ENCODE data around the gene ARHGAP11B.
"Not testable (repeated sequence)": the region's sequence is repeated elsewhere in the genome, so short reads cannot be mapped to it uniquely, and the experiment has no call there.

ARHGAP11B gene

GRCh38 chr15:30625436-30626193 is at the start of gene ARHGAP11B:
ARHGAP11B (plus strand) TSS chr15:30626128.
- POLR2A ChIA-PET; H3K27me3 ChIP-seq (replicated peaks in 2 of 5; ENCODE audit: control insufficient read depth in 4 of 5, insufficient read depth in 5 of 5, low read length in 4 of 5); CTCF ChIA-PET; H3K9me3 ChIP-seq (ENCODE audit: control extremely low read depth in 1 of 5, control insufficient read depth in 4 of 5, insufficient read depth in 2 of 5, low read depth in 1 of 5, low read length in 4 of 5); H3K4me1 ChIP-seq (ENCODE audit: control extremely low read depth in 1 of 4, control insufficient read depth in 4 of 4, insufficient read depth in 4 of 4, low read length in 3 of 4); H3K36me3 ChIP-seq (ENCODE audit: control insufficient read depth in 4 of 4, insufficient read depth in 4 of 4, low read length in 3 of 4): not testable (repeated sequence)
- H3K4me3 ChIP-seq (ENCODE audit: control insufficient read depth in 1 of 7, extremely low read depth in 1 of 7, insufficient read depth in 4 of 7, low read depth in 2 of 7, low read length in 6 of 7), result peak within 1 kb of the TSS; percentile 62 to 95 (median 86)
- 0% methylated on average over 17 of the region's 35 CpGs for WGBS (ENCODE audit: insufficient coverage)
- DNase-seq, result peak; percentile 97 to 98 (median 97)
- peak within 1 kb of the TSS; percentile 92 to 97 for H3K27ac ChIP-seq (ENCODE audit: insufficient read depth in 1 of 2, low read depth in 1 of 2, low read length in 2 of 2, poor library complexity in 1 of 2, severe bottlenecking in 2 of 2)

- POLR2A ChIA-PET; CTCF ChIA-PET; H3K4me1 ChIP-seq (ENCODE audit: control extremely low read depth in 1 of 4, control insufficient read depth in 4 of 4, insufficient read depth in 4 of 4, low read length in 3 of 4); H3K27me3 ChIP-seq (replicated peaks in 2 of 5; ENCODE audit: control insufficient read depth in 4 of 5, insufficient read depth in 5 of 5, low read length in 4 of 5); DNase-seq; H3K4me3 ChIP-seq (ENCODE audit: control insufficient read depth in 1 of 7, extremely low read depth in 1 of 7, insufficient read depth in 4 of 7, low read depth in 2 of 7, low read length in 6 of 7); H3K36me3 ChIP-seq (ENCODE audit: control insufficient read depth in 4 of 4, insufficient read depth in 4 of 4, low read length in 3 of 4); H3K27ac ChIP-seq (ENCODE audit: insufficient read depth in 1 of 2, low read depth in 1 of 2, low read length in 2 of 2, poor library complexity in 1 of 2, severe bottlenecking in 2 of 2); H3K9me3 ChIP-seq (ENCODE audit: control extremely low read depth in 1 of 5, control insufficient read depth in 4 of 5, insufficient read depth in 2 of 5, low read depth in 1 of 5, low read length in 4 of 5): not testable (repeated sequence)
- WGBS (ENCODE audit: insufficient coverage), result no CpG with 5 or more reads among the region's 6 CpGs
Measured at GRCh38 chr15:30579394-30579970, 46.4 kb upstream of the ARHGAP11B start.

GRCh38 chr15:30580716-30581115 is 45.2 kb upstream of the ARHGAP11B start:
- WGBS (ENCODE audit: insufficient coverage), result no CpG with 5 or more reads among the region's 4 CpGs
- H3K4me3 ChIP-seq (ENCODE audit: control insufficient read depth in 1 of 7, extremely low read depth in 1 of 7, insufficient read depth in 4 of 7, low read depth in 2 of 7, low read length in 6 of 7); H3K9me3 ChIP-seq (ENCODE audit: control extremely low read depth in 1 of 5, control insufficient read depth in 4 of 5, insufficient read depth in 2 of 5, low read depth in 1 of 5, low read length in 4 of 5); H3K27ac ChIP-seq (ENCODE audit: insufficient read depth in 1 of 2, low read depth in 1 of 2, low read length in 2 of 2, poor library complexity in 1 of 2, severe bottlenecking in 2 of 2); CTCF ChIA-PET; H3K4me1 ChIP-seq (ENCODE audit: control extremely low read depth in 1 of 4, control insufficient read depth in 4 of 4, insufficient read depth in 4 of 4, low read length in 3 of 4); DNase-seq; H3K27me3 ChIP-seq (replicated peaks in 2 of 5; ENCODE audit: control insufficient read depth in 4 of 5, insufficient read depth in 5 of 5, low read length in 4 of 5); POLR2A ChIA-PET; H3K36me3 ChIP-seq (ENCODE audit: control insufficient read depth in 4 of 4, insufficient read depth in 4 of 4, low read length in 3 of 4): not testable (repeated sequence)

- CTCF ChIA-PET, result not testable (repeated sequence)
- WGBS (ENCODE audit: insufficient coverage), result no CpG with 5 or more reads among the region's 2 CpGs
Measured at GRCh38 chr15:30598953-30599352, 27.0 kb upstream of the ARHGAP11B start.

GRCh38 chr15:30603796-30604195 is 22.1 kb upstream of the ARHGAP11B start, which contains the start of gene GOLGA8H:
GOLGA8H (plus strand) TSS chr15:30604028; CDS start chr15:30604126, 98 bp downstream.
- H3K27me3 ChIP-seq (replicated peaks in 2 of 5; ENCODE audit: control insufficient read depth in 4 of 5, insufficient read depth in 5 of 5, low read length in 4 of 5); H3K9me3 ChIP-seq (ENCODE audit: control extremely low read depth in 1 of 5, control insufficient read depth in 4 of 5, insufficient read depth in 2 of 5, low read depth in 1 of 5, low read length in 4 of 5); H3K36me3 ChIP-seq (ENCODE audit: control insufficient read depth in 4 of 4, insufficient read depth in 4 of 4, low read length in 3 of 4); H3K4me3 ChIP-seq (ENCODE audit: control insufficient read depth in 1 of 7, extremely low read depth in 1 of 7, insufficient read depth in 4 of 7, low read depth in 2 of 7, low read length in 6 of 7); H3K27ac ChIP-seq (ENCODE audit: insufficient read depth in 1 of 2, low read depth in 1 of 2, low read length in 2 of 2, poor library complexity in 1 of 2, severe bottlenecking in 2 of 2); CTCF ChIA-PET; DNase-seq; POLR2A ChIA-PET; H3K4me1 ChIP-seq (ENCODE audit: control extremely low read depth in 1 of 4, control insufficient read depth in 4 of 4, insufficient read depth in 4 of 4, low read length in 3 of 4): not testable (repeated sequence)
- WGBS (ENCODE audit: insufficient coverage), result no CpG with 5 or more reads among the region's 8 CpGs

More at GRCh38 chr15:30598953-30599352, 27.0 kb upstream of the ARHGAP11B start:
- DNase-seq; H3K4me3 ChIP-seq (ENCODE audit: control insufficient read depth in 1 of 7, extremely low read depth in 1 of 7, insufficient read depth in 4 of 7, low read depth in 2 of 7, low read length in 6 of 7); H3K27ac ChIP-seq (ENCODE audit: insufficient read depth in 1 of 2, low read depth in 1 of 2, low read length in 2 of 2, poor library complexity in 1 of 2, severe bottlenecking in 2 of 2); H3K27me3 ChIP-seq (replicated peaks in 2 of 5; ENCODE audit: control insufficient read depth in 4 of 5, insufficient read depth in 5 of 5, low read length in 4 of 5); POLR2A ChIA-PET; H3K4me1 ChIP-seq (ENCODE audit: control extremely low read depth in 1 of 4, control insufficient read depth in 4 of 4, insufficient read depth in 4 of 4, low read length in 3 of 4); H3K9me3 ChIP-seq (ENCODE audit: control extremely low read depth in 1 of 5, control insufficient read depth in 4 of 5, insufficient read depth in 2 of 5, low read depth in 1 of 5, low read length in 4 of 5); H3K36me3 ChIP-seq (ENCODE audit: control insufficient read depth in 4 of 4, insufficient read depth in 4 of 4, low read length in 3 of 4): not testable (repeated sequence)

- H3K9me3 ChIP-seq (ENCODE audit: control extremely low read depth in 1 of 5, control insufficient read depth in 4 of 5, insufficient read depth in 2 of 5, low read depth in 1 of 5, low read length in 4 of 5); POLR2A ChIA-PET; H3K27me3 ChIP-seq (replicated peaks in 2 of 5; ENCODE audit: control insufficient read depth in 4 of 5, insufficient read depth in 5 of 5, low read length in 4 of 5); H3K27ac ChIP-seq (ENCODE audit: insufficient read depth in 1 of 2, low read depth in 1 of 2, low read length in 2 of 2, poor library complexity in 1 of 2, severe bottlenecking in 2 of 2); H3K4me1 ChIP-seq (ENCODE audit: control extremely low read depth in 1 of 4, control insufficient read depth in 4 of 4, insufficient read depth in 4 of 4, low read length in 3 of 4); H3K4me3 ChIP-seq (ENCODE audit: control insufficient read depth in 1 of 7, extremely low read depth in 1 of 7, insufficient read depth in 4 of 7, low read depth in 2 of 7, low read length in 6 of 7); CTCF ChIA-PET; H3K36me3 ChIP-seq (ENCODE audit: control insufficient read depth in 4 of 4, insufficient read depth in 4 of 4, low read length in 3 of 4); DNase-seq: not testable (repeated sequence)
- WGBS (ENCODE audit: insufficient coverage), result no CpG with 5 or more reads among the region's 6 CpGs
Measured at GRCh38 chr15:30612271-30612670, 13.7 kb upstream of the ARHGAP11B start.

GRCh38 chr15:30621342-30621741 is 4.6 kb upstream of the ARHGAP11B start:
- POLR2A ChIA-PET; CTCF ChIA-PET; H3K4me3 ChIP-seq (ENCODE audit: control insufficient read depth in 1 of 7, extremely low read depth in 1 of 7, insufficient read depth in 4 of 7, low read depth in 2 of 7, low read length in 6 of 7); H3K36me3 ChIP-seq (ENCODE audit: control insufficient read depth in 4 of 4, insufficient read depth in 4 of 4, low read length in 3 of 4); H3K27me3 ChIP-seq (replicated peaks in 2 of 5; ENCODE audit: control insufficient read depth in 4 of 5, insufficient read depth in 5 of 5, low read length in 4 of 5); H3K4me1 ChIP-seq (ENCODE audit: control extremely low read depth in 1 of 4, control insufficient read depth in 4 of 4, insufficient read depth in 4 of 4, low read length in 3 of 4); H3K9me3 ChIP-seq (ENCODE audit: control extremely low read depth in 1 of 5, control insufficient read depth in 4 of 5, insufficient read depth in 2 of 5, low read depth in 1 of 5, low read length in 4 of 5); H3K27ac ChIP-seq (ENCODE audit: insufficient read depth in 1 of 2, low read depth in 1 of 2, low read length in 2 of 2, poor library complexity in 1 of 2, severe bottlenecking in 2 of 2): not testable (repeated sequence)
- peak; percentile 10 to 20 (median 15) for DNase-seq
- WGBS (ENCODE audit: insufficient coverage), result no CpG with 5 or more reads among the region's 3 CpGs

All from common myeloid progenitor, CD34-positive (primary cell).